ENCODE data around the gene MARCHF3.

DNA sequence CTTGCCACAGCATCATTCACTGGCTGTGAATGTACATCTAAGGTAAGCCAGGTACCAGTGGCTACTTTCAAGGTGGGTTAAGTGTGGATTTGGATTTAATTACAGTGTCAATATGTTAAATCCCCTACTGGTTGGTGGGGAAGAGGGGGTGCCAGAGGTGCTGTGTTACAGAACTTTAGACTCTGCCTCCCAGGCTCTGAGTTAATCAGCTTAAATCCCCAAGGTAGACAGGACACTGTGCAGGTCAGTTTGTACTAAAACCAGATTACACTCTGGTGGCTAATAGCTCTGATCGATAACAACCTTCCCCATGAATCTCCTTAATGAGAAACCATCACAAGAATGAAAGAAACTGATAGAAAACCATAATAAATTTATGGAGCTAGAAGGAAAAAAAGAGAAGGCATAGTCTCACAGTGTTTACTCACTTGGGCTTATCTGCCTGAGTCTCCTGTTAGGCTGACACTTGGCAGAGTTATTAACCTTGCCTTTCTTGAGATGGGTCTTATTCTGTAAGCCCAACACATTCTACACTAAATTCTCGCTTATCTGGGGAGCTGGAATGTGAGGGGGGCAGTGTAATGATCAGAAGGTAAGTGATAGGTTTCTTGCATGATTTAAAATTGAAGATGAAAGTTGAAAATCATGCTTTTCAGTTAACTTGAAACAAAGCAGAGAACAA is 146.7 kb downstream of the MARCHF3 start:
- TF ChIP-seq, protein P1, sequence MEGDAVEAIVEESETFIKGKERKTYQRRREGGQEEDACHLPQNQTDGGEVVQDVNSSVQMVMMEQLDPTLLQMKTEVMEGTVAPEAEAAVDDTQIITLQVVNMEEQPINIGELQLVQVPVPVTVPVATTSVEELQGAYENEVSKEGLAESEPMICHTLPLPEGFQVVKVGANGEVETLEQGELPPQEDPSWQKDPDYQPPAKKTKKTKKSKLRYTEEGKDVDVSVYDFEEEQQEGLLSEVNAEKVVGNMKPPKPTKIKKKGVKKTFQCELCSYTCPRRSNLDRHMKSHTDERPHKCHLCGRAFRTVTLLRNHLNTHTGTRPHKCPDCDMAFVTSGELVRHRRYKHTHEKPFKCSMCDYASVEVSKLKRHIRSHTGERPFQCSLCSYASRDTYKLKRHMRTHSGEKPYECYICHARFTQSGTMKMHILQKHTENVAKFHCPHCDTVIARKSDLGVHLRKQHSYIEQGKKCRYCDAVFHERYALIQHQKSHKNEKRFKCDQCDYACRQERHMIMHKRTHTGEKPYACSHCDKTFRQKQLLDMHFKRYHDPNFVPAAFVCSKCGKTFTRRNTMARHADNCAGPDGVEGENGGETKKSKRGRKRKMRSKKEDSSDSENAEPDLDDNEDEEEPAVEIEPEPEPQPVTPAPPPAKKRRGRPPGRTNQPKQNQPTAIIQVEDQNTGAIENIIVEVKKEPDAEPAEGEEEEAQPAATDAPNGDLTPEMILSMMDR (IDR thresholded peaks at IDR 0.05), result no peak
- no peak for TF ChIP-seq POLR2A (IDR thresholded peaks at IDR 0.05)
